H1 (cell line): Measurements from ENCODE around the gene TUBB2B. TPM values are rescaled to one million over a fixed set of nuclear protein-coding genes. Genes with fewer than 3 reads are reported as not detected.

Experiments
- CTCF ChIA-PET: fragments of 300-600 bp; sonication (Branson Sonifier 250); formaldehyde crosslinking; loops from one replicate; lab custom pipeline; 2021; ENCODE audit not compliant: partially characterized antibody; lab: Charles Lee
- POLR2A ChIA-PET: fragments of 300-600 bp; sonication (Branson Sonifier 250); formaldehyde crosslinking; loops from one replicate; lab custom pipeline; 2021; ENCODE audit warnings: inconsistent platforms; ENCODE audit not compliant: partially characterized antibody; lab: Charles Lee
- DNase-seq, 2 experiments: peaks; one replicate each; pipeline versions ENCODE4 v3.0.0 to v3.0.0-alpha.2; 2010 to 2022; ENCODE audit warnings: low spot score in 2 of 2, low read depth in 1 of 2, mixed read lengths in 1 of 2
- FAIRE-seq: peaks from 2 replicates; lab custom pipeline; 2011; peaks lifted over from hg19 to GRCh38; lab: Jason Lieb, UNC
- H2AFZ ChIP-seq: 2 replicates; pipeline ENCODE4 v1.8.1; 2012; ENCODE audit warnings: low read length, inconsistent platforms
- H2AK5ac ChIP-seq: 2 replicates; pipeline ENCODE4 v1.6.1; 2013; ENCODE audit warnings: low read depth, low read length
- H2BK120ac ChIP-seq: replicated peaks from 2 replicates; pipeline ENCODE3; 2013; ENCODE audit warnings: low read depth, low read length, inconsistent platforms
- H2BK12ac ChIP-seq: 2 replicates; pipeline ENCODE4 v1.6.1; 2013; ENCODE audit warnings: low read depth, low read length
- H2BK15ac ChIP-seq: 2 replicates; pipeline ENCODE4 v1.6.1; 2013; ENCODE audit warnings: low read length
- H2BK20ac ChIP-seq: 2 replicates; pipeline ENCODE4 v1.6.1; 2013; ENCODE audit warnings: low read length
- H2BK5ac ChIP-seq: 2 replicates; pipeline ENCODE4 v1.6.1; 2013; ENCODE audit warnings: low read depth, low read length
- H3K14ac ChIP-seq: 2 replicates; pipeline ENCODE4 v1.6.1; 2013; ENCODE audit warnings: inconsistent platforms; ENCODE audit not compliant: insufficient read length
- H3K18ac ChIP-seq: 2 replicates; pipeline ENCODE4 v1.6.1; 2013; ENCODE audit warnings: low read length; ENCODE audit errors: extremely low read depth
- H3K23ac ChIP-seq: 2 replicates; pipeline ENCODE4 v1.6.1; 2013; ENCODE audit warnings: inconsistent platforms; ENCODE audit not compliant: insufficient read length
- H3K23me2 ChIP-seq: 2 replicates; pipeline ENCODE4 v1.6.1; 2013; ENCODE audit warnings: low read depth, low read length
- H3K27ac ChIP-seq: 2 replicates; pipeline ENCODE4 v1.6.1; 2011; ENCODE audit warnings: low read depth, low read length, inconsistent platforms
- H3K27me3 ChIP-seq, 4 experiments: replicated peaks in 1 of 4; 1 replicate in 1 of 4; 2 replicates in 3 of 4; pipeline versions ENCODE4 v1.6.1 to v1.8.1; 2011 to 2013; ENCODE audit warnings: low read length in 3 of 4, mild to moderate bottlenecking in 3 of 4, inconsistent platforms in 2 of 4, mixed read lengths in 2 of 4, moderate library complexity in 1 of 4; ENCODE audit not compliant: control insufficient read depth in 3 of 4, insufficient read depth in 3 of 4; ENCODE audit errors: extremely low read depth in 1 of 4
- H3K36me3 ChIP-seq, 4 experiments: 2 replicates each; pipeline versions ENCODE4 v1.6.1 to v1.8.1; 2011 to 2013; ENCODE audit warnings: mild to moderate bottlenecking in 4 of 4, low read length in 3 of 4, moderate library complexity in 2 of 4, control low read depth in 1 of 4, inconsistent platforms in 1 of 4; ENCODE audit not compliant: insufficient read depth in 4 of 4, control insufficient read depth in 2 of 4
- H3K4ac ChIP-seq: replicated peaks from 2 replicates; pipeline ENCODE3; 2013; ENCODE audit warnings: low read length, low read depth, mixed read lengths, inconsistent platforms; ENCODE audit not compliant: insufficient read length
- H3K4me1 ChIP-seq, 4 experiments: replicated peaks in 1 of 4; 1 replicate in 1 of 4; 2 replicates in 3 of 4; pipeline versions ENCODE4 v1.6.1 to v1.8.1; 2011 to 2013; ENCODE audit warnings: low read length in 3 of 4, inconsistent platforms in 2 of 4, mixed read lengths in 1 of 4; ENCODE audit not compliant: insufficient read depth in 4 of 4, control insufficient read depth in 3 of 4
- H3K4me2 ChIP-seq, 2 experiments: 2 replicates each; pipeline versions ENCODE4 v1.6.1 to v1.8.1; 2011 to 2013; ENCODE audit warnings: low read depth in 2 of 2, low read length in 2 of 2, control low read depth in 1 of 2, inconsistent platforms in 1 of 2, mild to moderate bottlenecking in 1 of 2; ENCODE audit not compliant: insufficient read depth in 1 of 2
- H3K4me3 ChIP-seq, 4 experiments: fragments of 200-600, 300-600 bp in 1 of 4; sonication (generic), shearing (Covaris generic), sonication (Bioruptor Twin) in 1 of 4; 2 replicates each; pipeline versions ENCODE4 v1.5.1 to v1.8.1; 2011 to 2016; ENCODE audit warnings: low read length in 4 of 4, low read depth in 3 of 4, control low read depth in 2 of 4, inconsistent platforms in 2 of 4, mild to moderate bottlenecking in 2 of 4, mixed read lengths in 1 of 4, moderate library complexity in 1 of 4; ENCODE audit not compliant: insufficient read depth in 2 of 4; ENCODE audit errors: extremely low read depth in 1 of 4
- H3K56ac ChIP-seq: replicated peaks from 2 replicates; pipeline ENCODE3; 2013; ENCODE audit warnings: low read depth, mild to moderate bottlenecking, mixed read lengths, low read length, inconsistent platforms; ENCODE audit not compliant: insufficient read length
- H3K79me1 ChIP-seq: 2 replicates; pipeline ENCODE4 v1.6.1; 2013; ENCODE audit warnings: low read depth, low read length, control low read depth
- H3K79me2 ChIP-seq, 2 experiments: 2 replicates each; pipeline versions ENCODE4 v1.6.1 to v1.8.1; 2012 to 2013; ENCODE audit warnings: low read length in 2 of 2, mild to moderate bottlenecking in 2 of 2, inconsistent platforms in 1 of 2; ENCODE audit not compliant: insufficient read depth in 2 of 2, control insufficient read depth in 1 of 2
- H3K9ac ChIP-seq, 4 experiments: replicated peaks in 1 of 4; 1 replicate in 1 of 4; 2 replicates in 3 of 4; pipeline versions ENCODE4 v1.6.1 to v1.8.1; 2011 to 2013; ENCODE audit warnings: low read depth in 3 of 4, low read length in 3 of 4, control low read depth in 2 of 4, mild to moderate bottlenecking in 2 of 4, moderate library complexity in 2 of 4, inconsistent platforms in 1 of 4; ENCODE audit errors: extremely low read depth in 1 of 4
- H3K9me3 ChIP-seq, 2 experiments: 2 replicates each; pipeline versions ENCODE4 v1.6.1 to v1.8.1; 2012 to 2013; ENCODE audit warnings: mild to moderate bottlenecking in 2 of 2, moderate library complexity in 2 of 2, control low read depth in 1 of 2, inconsistent platforms in 1 of 2, low read depth in 1 of 2, low read length in 1 of 2, mixed read lengths in 1 of 2; ENCODE audit not compliant: insufficient read depth in 2 of 2
- H4K20me1 ChIP-seq, 2 experiments: replicated peaks in 1 of 2; 2 replicates each; pipeline versions ENCODE3 to v1.8.1; 2011 to 2013; ENCODE audit warnings: inconsistent platforms in 2 of 2, low read length in 2 of 2, mild to moderate bottlenecking in 1 of 2; ENCODE audit not compliant: insufficient read depth in 2 of 2, control insufficient read depth in 1 of 2
- H4K5ac ChIP-seq: 2 replicates; pipeline ENCODE4 v1.6.1; 2013; ENCODE audit warnings: low read length, low read depth, mixed read lengths, inconsistent platforms; ENCODE audit not compliant: insufficient read length
- H4K8ac ChIP-seq: 2 replicates; pipeline ENCODE4 v1.8.0; 2013; ENCODE audit warnings: mild to moderate bottlenecking, moderate library complexity, low read length, inconsistent platforms; ENCODE audit not compliant: insufficient read depth; ENCODE audit errors: extremely low read depth
- H4K91ac ChIP-seq: replicated peaks from 2 replicates; pipeline ENCODE3; 2013; ENCODE audit warnings: low read length, mixed read lengths, inconsistent platforms; ENCODE audit not compliant: insufficient read length
- WGBS, 2 experiments: shearing (Covaris generic) in 1 of 2; methylation state at CpG; one replicate each; pipeline versions ENCODE4 v1.1.6 to v1.1.7; 2013 to 2015; ENCODE audit warnings: low lambda C conversion rate in 2 of 2, mixed read lengths in 2 of 2, inconsistent platforms in 1 of 2, low coverage in 1 of 2, missing lambda C conversion rate in 1 of 2; ENCODE audit not compliant: insufficient replicate concordance in 2 of 2, insufficient coverage in 1 of 2, insufficient read length in 1 of 2; ENCODE audit errors: extremely low coverage in 1 of 2, missing lambda C conversion rate in 1 of 2; 5-methylcytosine and 5-hydroxymethylcytosine counted together
- polyA plus RNA-seq, 7 experiments: library from polyadenylated mRNA; depleted of rRNA in 3 of 7; stranded (reverse) in 5 of 7; unstranded in 2 of 7; fragments of >200 nt in 5 of 7; fragments of 200-250 nt in 2 of 7; gene quantifications; 1 replicate in 5 of 7; 2 replicates in 1 of 7; 4 replicates in 1 of 7; pipeline versions ENCODE4 v1.2.1 to v1.2.3, GENCODE V29; 2011 to 2013; ENCODE audit warnings: missing spikeins in 2 of 7, mixed read lengths in 2 of 7
- total RNA-seq: library from RNA; stranded (reverse); fragmentation: NEBNext Ultra II Directional; extraction: Animal tissue kit (Norgen Biotek cat#: 25700); gene quantifications from 2 replicates; pipeline ENCODE4 v1.2.1, GENCODE V29; 2021

Gene TUBB2B
- total and polyA plus RNA-seq, 2 of the 8 experiments (the other 6 are each of a cell fraction or from before 2014, with no cell fraction given), result 612 to 722 TPM

- Histone ChIP-seq H2BK120ac (no peak overlapping the region), H3K27ac (0 out of 2 replicates have a peak overlapping the region, but pooled peaks have one; percentile 68), H3K4me3 (peak overlapping the region in 1 of 4 experiments; percentile 28; a peak in 1 of 8 replicates), H3K9me3 (0 out of 4 replicates have a peak, but pooled peaks cover 0 to 4% of the 10 kb centered on the region in 2 experiments), H3K4me2 (peak overlapping the region; percentile 43 to 67), H2AK5ac (peak overlapping the region; percentile 71; the same call in 1 of the 2 replicates), H2AFZ (0 out of 2 replicates have a peak overlapping the region, but pooled peaks have one; percentile 86), H4K8ac (no peak overlapping the region), H3K9ac (no peak overlapping the region), H3K27me3 (no peaks in the 10 kb centered on the region), H2BK20ac (peak overlapping the region; percentile 55; the same call in 1 of the 2 replicates), H3K14ac (no peak overlapping the region), H2BK5ac (peak overlapping the region; percentile 85; the same call in 1 of the 2 replicates), H4K20me1 (no peaks in the 10 kb centered on the region), H3K4ac (no peak overlapping the region), H3K79me1 (no peaks in the 10 kb centered on the region; the same call in 1 of the 2 replicates), H3K18ac (peak overlapping the region; percentile 93), H3K36me3 (no peaks in the 10 kb centered on the region), H3K79me2 (no peaks in the 10 kb centered on the region), H3K56ac (no peak overlapping the region), H3K4me1 (peaks cover 15 to 24% (median 20%) of the 10 kb centered on the region in 4 experiments), H2BK12ac (0 out of 2 replicates have a peak overlapping the region, but pooled peaks have one; percentile 56), H3K23me2 (no peaks in the 10 kb centered on the region), H4K5ac (no peak overlapping the region), H4K91ac (no peak overlapping the region), H3K23ac (no peak overlapping the region), H2BK15ac (peak overlapping the region; percentile 19; the same call in 1 of the 2 replicates)
- 73% methylated on average over 5 of the region's 5 CpGs; no CpG with 5 or more reads in 1 of the 2 experiments for WGBS, 2 experiments
- FAIRE-seq, result no peak
- ChIA-PET POLR2A (interaction anchor here (0.8 to 4.0 kb wide), 12 partner anchors 8 to 71 kb away, joined by 3 to 32 read pairs (median 4); partner anchors contain the start of genes TUBB2A and TUBB2B), CTCF (interaction anchor here (1.1 to 4.5 kb wide), 14 partner anchors 9 to 67 kb away, joined by 3 to 25 read pairs (median 6); partner anchors contain the start of gene TUBB2A)
- DNase-seq, result no peak
These were observed 32.1 kb downstream of the TUBB2B start for GRCh38 chr6:3195420-3195694.
